HG03025 (cell line): ENCODE measurements around the gene CD3G.

ENCODE experiments used
- ATAC-seq: cut with Tn5 transposase; IDR thresholded peaks from one replicate; pipeline ENCODE4 v1.9.1; 2021; ENCODE audit warnings: mild to moderate bottlenecking, moderate library complexity; ENCODE audit not compliant: unreplicated experiment, low FRiP score

The CD3G gene

GRCh38 chr11:118322721-118323120 is 21.4 kb upstream of the CD3G start:
- no peak for ATAC-seq

- no peak for ATAC-seq
Measured at GRCh38 chr11:118325283-118325682, 18.9 kb upstream of the CD3G start.

- ATAC-seq, result no peak
Measured at GRCh38 chr11:118328745-118329144, 15.4 kb upstream of the CD3G start.

- ATAC-seq, result no peak
Measured at GRCh38 chr11:118334745-118335144, 9.4 kb upstream of the CD3G start.

GRCh38 chr11:118338637-118339061 is 5.5 kb upstream of the CD3G start:
- ATAC-seq, result no peak

- ATAC-seq, result no peak
Measured at GRCh38 chr11:118339281-118339961, 4.7 kb upstream of the CD3G start.

GRCh38 chr11:118340449-118340848 is 3.7 kb upstream of the CD3G start:
- no peak for ATAC-seq

GRCh38 chr11:118341261-118341660 is 2.9 kb upstream of the CD3G start:
- no peak for ATAC-seq

GRCh38 chr11:118341815-118342489 is 2.2 kb upstream of the CD3G start:
- no peak for ATAC-seq

GRCh38 chr11:118342503-118343161 is 1.5 kb upstream of the CD3G start, which contains the start of gene CD3D:
CD3D (minus strand) TSS chr11:118342705; CDS start chr11:118342607, 98 bp downstream.
- no peak for ATAC-seq

- ATAC-seq, result no peak
Measured at GRCh38 chr11:118343248-118343647, 896 bp upstream of the CD3G start.

- no peak for ATAC-seq
Measured at GRCh38 chr11:118349475-118349874, 5.3 kb downstream of the CD3G start.

GRCh38 chr11:118353084-118353710 is 9.1 kb downstream of the CD3G start:
- ATAC-seq, result no peak

- ATAC-seq, result no peak
Measured at GRCh38 chr11:118358071-118358470, 13.9 kb downstream of the CD3G start.

GRCh38 chr11:118359295-118359958 is 15.3 kb downstream of the CD3G start, which contains the start of gene UBE4A:
UBE4A (plus strand) TSS chr11:118359600; CDS start chr11:118365081, 5,481 bp downstream.
- ATAC-seq, result no peak

GRCh38 chr11:118364956-118365615 is 20.9 kb downstream of the CD3G start:
- no peak for ATAC-seq

- no peak for ATAC-seq
Measured at GRCh38 chr11:118366287-118366686, 22.1 kb downstream of the CD3G start.

- no peak for ATAC-seq
Measured at GRCh38 chr11:118370774-118371173, 26.6 kb downstream of the CD3G start.

- ATAC-seq, result no peak
Measured at GRCh38 chr11:118373263-118373662, 29.1 kb downstream of the CD3G start.

- ATAC-seq, result no peak
Measured at GRCh38 chr11:118373871-118374270, 29.7 kb downstream of the CD3G start.
